Trophoblast cell (in vitro differentiated cells and primary cell): ENCODE data around the gene PIAS4.

Source experiments
- DNase-seq, 2 donors: peaks; one replicate each; pipeline ENCODE4 v3.0.0-alpha.2; 2016
- H2AFZ ChIP-seq: 2 replicates; pipeline ENCODE4 v1.6.1; 2013; ENCODE audit warnings: low read length, moderate library complexity, mild to moderate bottlenecking; ENCODE audit not compliant: insufficient read depth, poor library complexity
- H2AK5ac ChIP-seq: 2 replicates; pipeline ENCODE4 v1.6.1; 2013; ENCODE audit warnings: mild to moderate bottlenecking, low read length
- H2BK120ac ChIP-seq: 2 replicates; pipeline ENCODE4 v1.6.1; 2013; ENCODE audit warnings: low read length, mild to moderate bottlenecking, moderate library complexity; ENCODE audit not compliant: insufficient read depth, poor library complexity
- H2BK12ac ChIP-seq: 2 replicates; pipeline ENCODE4 v1.6.1; 2013; ENCODE audit warnings: mild to moderate bottlenecking, low read length, moderate library complexity
- H2BK5ac ChIP-seq: 2 replicates; pipeline ENCODE4 v1.6.1; 2013; ENCODE audit warnings: low read length, low read depth, moderate library complexity, mild to moderate bottlenecking; ENCODE audit not compliant: poor library complexity
- H3K14ac ChIP-seq: 2 replicates; pipeline ENCODE4 v1.6.1; 2013; ENCODE audit warnings: mild to moderate bottlenecking, low read length
- H3K18ac ChIP-seq: 2 replicates; pipeline ENCODE4 v1.6.1; 2013; ENCODE audit warnings: mild to moderate bottlenecking, low read length
- H3K23ac ChIP-seq: 2 replicates; pipeline ENCODE4 v1.6.1; 2013; ENCODE audit warnings: low read length
- H3K27ac ChIP-seq: 2 replicates; pipeline ENCODE4 v1.5.1; 2013; ENCODE audit warnings: low read depth, mild to moderate bottlenecking, inconsistent platforms, low read length, moderate library complexity
- H3K27me3 ChIP-seq: 2 replicates; pipeline ENCODE4 v1.6.1; 2013; ENCODE audit warnings: inconsistent platforms, mild to moderate bottlenecking, low read length, moderate library complexity; ENCODE audit not compliant: insufficient read depth
- H3K36me3 ChIP-seq, 2 experiments: 1 replicate in 1 of 2; 2 replicates in 1 of 2; pipeline ENCODE4 v1.6.1; 2013; ENCODE audit warnings: low read length in 2 of 2, mild to moderate bottlenecking in 2 of 2, moderate library complexity in 1 of 2; ENCODE audit not compliant: insufficient read depth in 2 of 2, control insufficient read depth in 1 of 2
- H3K4ac ChIP-seq: 2 replicates; pipeline ENCODE4 v1.6.1; 2013; ENCODE audit warnings: low read depth, mild to moderate bottlenecking, low read length, moderate library complexity
- H3K4me1 ChIP-seq, 2 experiments: 1 replicate in 1 of 2; 2 replicates in 1 of 2; pipeline ENCODE4 v1.6.1; 2013; ENCODE audit warnings: low read length in 2 of 2, mild to moderate bottlenecking in 2 of 2, moderate library complexity in 1 of 2; ENCODE audit not compliant: insufficient read depth in 2 of 2, control insufficient read depth in 1 of 2
- H3K4me2 ChIP-seq: 2 replicates; pipeline ENCODE4 v1.6.1; 2013; ENCODE audit warnings: inconsistent platforms, mild to moderate bottlenecking, low read length, moderate library complexity
- H3K4me3 ChIP-seq: 2 replicates; pipeline ENCODE4 v1.5.1; 2013; ENCODE audit warnings: mild to moderate bottlenecking, low read depth, low read length, inconsistent platforms
- H3K79me1 ChIP-seq: one replicate; pipeline ENCODE4 v1.6.1; 2013; ENCODE audit warnings: low read length
- H3K79me2 ChIP-seq: 2 replicates; pipeline ENCODE4 v1.6.1; 2013; ENCODE audit warnings: low read length, mild to moderate bottlenecking; ENCODE audit not compliant: control insufficient read depth, insufficient read depth, poor library complexity
- H3K9ac ChIP-seq: 2 replicates; pipeline ENCODE4 v1.6.1; 2013; ENCODE audit warnings: mild to moderate bottlenecking, low read length
- H3K9me3 ChIP-seq: 2 replicates; pipeline ENCODE4 v1.6.1; 2013; ENCODE audit warnings: low read depth, mild to moderate bottlenecking, control low read depth, inconsistent platforms, low read length; ENCODE audit not compliant: insufficient read depth
- H4K12ac ChIP-seq: 2 replicates; pipeline ENCODE4 v1.6.1; 2013; ENCODE audit warnings: low read depth, mild to moderate bottlenecking, low read length, moderate library complexity
- H4K8ac ChIP-seq: 2 replicates; pipeline ENCODE4 v1.6.1; 2013; ENCODE audit warnings: low read depth, mild to moderate bottlenecking, low read length, moderate library complexity
- H4K91ac ChIP-seq: one replicate; pipeline ENCODE4 v1.6.1; 2013; ENCODE audit warnings: low read depth, mild to moderate bottlenecking, low read length, moderate library complexity
- WGBS: extraction: QIAGEN DNeasy Blood & Tissue Kit; methylation state at CpG from one replicate; pipeline ENCODE4 v1.1.7; 2013; ENCODE audit warnings: missing lambda C conversion rate; ENCODE audit not compliant: insufficient read length, insufficient coverage; ENCODE audit errors: extremely low coverage; 5-methylcytosine and 5-hydroxymethylcytosine counted together

The PIAS4 gene

DNA sequence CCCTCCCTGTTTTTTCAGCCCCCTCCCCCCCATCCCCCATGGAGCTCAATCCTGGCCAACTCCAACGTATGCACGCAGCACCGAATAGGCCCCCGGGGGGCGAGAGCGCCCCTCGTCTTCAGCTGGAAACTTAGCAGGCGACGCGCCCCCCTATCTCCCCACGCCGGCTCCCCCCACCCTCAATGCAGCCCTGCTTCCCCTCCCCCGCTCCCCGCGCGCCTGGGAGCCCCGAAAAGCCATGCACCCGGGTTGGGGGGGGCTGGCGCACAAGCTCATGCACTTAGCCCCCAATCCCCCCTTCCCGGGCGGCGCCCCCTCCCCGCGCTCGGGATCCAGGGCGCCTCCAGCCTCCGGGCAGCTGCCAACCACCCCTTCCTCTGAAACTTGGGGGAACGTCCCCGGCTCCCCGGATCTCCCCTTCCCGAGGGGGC is 58.7 kb downstream of the PIAS4 start:
- H2BK12ac ChIP-seq, result no peak overlapping the region
- peak overlapping the region; percentile 91 for H2AK5ac ChIP-seq
- H3K4me2 ChIP-seq, result peak overlapping the region; percentile 94
- WGBS, result no CpG with 5 or more reads among the region's 31 CpGs
- H3K27ac ChIP-seq, result peak overlapping the region; percentile 82
- H3K79me1 ChIP-seq, result peaks cover 27% of the 10 kb centered on the region
- peak overlapping the region; percentile 58 for H2AFZ ChIP-seq
- H3K79me2 ChIP-seq, result peaks cover 41% of the 10 kb centered on the region
- H4K8ac ChIP-seq, result peak overlapping the region; percentile 84
- peak overlapping the region; percentile 52 for H4K12ac ChIP-seq
- peak overlapping the region; percentile 82 for H2BK120ac ChIP-seq
- peak overlapping the region; percentile 86 for H3K4me3 ChIP-seq
- H3K9ac ChIP-seq, result peak overlapping the region; percentile 90
- H3K36me3 ChIP-seq, result peaks cover 9 to 12% of the 10 kb centered on the region in 2 experiments
- H3K18ac ChIP-seq, result peak overlapping the region; percentile 92
- no peak overlapping the region for H3K23ac ChIP-seq
- no peaks in the 10 kb centered on the region for H3K9me3 ChIP-seq
- peak overlapping the region; percentile 94 for H3K14ac ChIP-seq
- DNase-seq, result no peak
- H3K4ac ChIP-seq, result peak overlapping the region; percentile 87
- H4K91ac ChIP-seq, result peak overlapping the region; percentile 97
- peaks cover 23 to 29% of the 10 kb centered on the region in 2 experiments for H3K4me1 ChIP-seq
- H3K27me3 ChIP-seq, result no peaks in the 10 kb centered on the region
- peak overlapping the region; percentile 88 for H2BK5ac ChIP-seq

DNA sequence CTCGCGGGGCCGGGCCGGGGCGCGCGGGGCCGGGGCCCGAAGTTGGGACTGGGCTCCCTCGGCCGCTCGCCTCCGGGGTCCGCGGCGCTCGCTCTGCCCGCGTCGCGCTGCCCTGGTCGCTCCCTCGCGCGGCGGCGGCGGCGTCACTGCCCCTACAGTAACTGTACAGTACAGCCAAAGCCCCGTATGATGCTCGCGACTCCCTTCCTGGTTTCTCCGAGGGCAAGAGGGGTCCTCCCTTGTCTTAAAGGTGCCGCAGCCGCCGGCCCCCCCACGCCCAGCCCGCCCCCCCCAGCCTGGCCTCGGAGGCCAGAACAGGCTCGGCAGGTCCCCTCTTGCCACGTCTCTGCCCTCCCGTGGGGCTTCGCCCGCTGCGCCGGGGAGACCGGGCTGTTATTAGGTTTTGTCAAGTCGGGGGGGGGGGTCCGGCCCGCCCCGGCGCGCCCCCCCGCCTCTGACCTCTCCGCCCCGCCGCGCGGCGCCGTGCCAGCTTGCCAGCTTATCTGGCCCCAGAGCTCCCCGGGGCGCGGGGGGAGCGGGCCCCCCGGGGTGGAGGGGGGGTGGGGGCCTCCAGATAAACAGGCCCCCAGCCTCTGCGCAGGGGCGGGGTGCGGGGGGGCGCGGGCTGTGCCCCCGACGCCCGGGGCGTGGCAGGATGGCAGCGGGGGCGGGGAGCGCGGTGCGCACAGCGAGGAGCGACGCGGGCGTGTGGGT is 59.3 kb downstream of the PIAS4 start, which contains the start of gene ZBTB7A:
Gene ZBTB7A, minus strand, starts transcription at position 218 of the 714 bp plus-strand sequence. CDS start 11,667 bp downstream, outside the sequence.
- peak; percentile 59 to 83 for DNase-seq
- Histone ChIP-seq H4K12ac (peak within 1 kb of the TSS; percentile 63), H3K36me3 (peaks cover 6 to 7% of the 10 kb centered on the region in 2 experiments), H4K8ac (peak within 1 kb of the TSS; percentile 84), H2AK5ac (peak within 1 kb of the TSS; percentile 91), H3K79me2 (peaks cover 34% of the 10 kb centered on the region), H3K79me1 (peaks cover 24% of the 10 kb centered on the region), H3K4ac (peak within 1 kb of the TSS; percentile 87), H2AFZ (peak within 1 kb of the TSS; percentile 58), H3K4me1 (peaks cover 17 to 23% of the 10 kb centered on the region in 2 experiments), H2BK12ac (no peak within 1 kb of the TSS), H3K9ac (peak within 1 kb of the TSS; percentile 90), H3K4me2 (peak within 1 kb of the TSS; percentile 94), H3K9me3 (no peaks in the 10 kb centered on the region), H3K23ac (no peak within 1 kb of the TSS), H2BK5ac (peak within 1 kb of the TSS; percentile 88), H3K4me3 (peak within 1 kb of the TSS; percentile 86), H4K91ac (peak within 1 kb of the TSS; percentile 97), H2BK120ac (peak within 1 kb of the TSS; percentile 82), H3K27me3 (no peaks in the 10 kb centered on the region), H3K14ac (peak within 1 kb of the TSS; percentile 94), H3K18ac (peak within 1 kb of the TSS; percentile 92), H3K27ac (peak within 1 kb of the TSS; percentile 82)
- no CpG with 5 or more reads among the region's 85 CpGs for WGBS

DNA sequence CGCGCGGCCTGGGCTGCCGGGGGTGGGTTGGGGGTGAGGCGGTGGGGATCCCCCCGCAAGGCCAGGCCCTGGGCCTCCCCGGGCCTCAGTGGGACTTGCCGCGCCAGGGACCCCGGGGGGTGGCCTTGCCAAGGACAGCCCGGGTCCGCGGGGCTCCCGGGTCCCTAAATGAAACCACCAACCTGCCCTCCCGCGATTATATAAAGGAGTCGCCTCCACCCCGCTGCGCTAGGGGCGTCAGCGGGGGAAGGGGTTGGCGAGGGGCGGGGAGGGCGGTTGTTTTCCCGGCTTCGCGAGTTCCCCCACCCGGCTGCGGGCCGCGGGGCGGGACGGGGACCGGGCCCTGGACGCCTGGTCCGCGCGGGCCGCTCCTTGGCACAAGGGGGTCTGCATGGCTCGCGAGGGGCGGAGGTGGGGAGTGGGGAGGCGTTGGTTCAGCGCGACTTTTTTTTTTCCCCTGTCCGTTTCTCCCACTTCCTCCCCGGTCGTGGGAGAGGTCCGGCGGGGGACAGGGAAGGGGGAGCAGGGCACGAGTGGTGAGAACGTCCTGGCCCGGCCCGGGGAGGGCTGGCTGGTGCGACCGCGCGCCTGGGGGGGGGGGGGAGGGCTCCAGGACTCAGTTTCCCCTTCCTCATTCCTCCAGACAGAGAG is 60.0 kb downstream of the PIAS4 start:
- Histone ChIP-seq H3K36me3 (peaks cover 6% of the 10 kb centered on the region in 2 experiments), H3K9ac (peak overlapping the region; percentile 65), H4K8ac (peak overlapping the region; percentile 84), H4K12ac (peak overlapping the region; percentile 44), H2BK120ac (peak overlapping the region; percentile 79), H3K27me3 (no peaks in the 10 kb centered on the region), H3K9me3 (no peaks in the 10 kb centered on the region), H2BK12ac (no peak overlapping the region), H3K14ac (peak overlapping the region; percentile 34), H3K79me2 (peaks cover 29% of the 10 kb centered on the region), H2AFZ (no peak overlapping the region), H3K79me1 (peaks cover 22% of the 10 kb centered on the region), H2AK5ac (no peak overlapping the region), H3K4ac (no peak overlapping the region), H2BK5ac (no peak overlapping the region), H4K91ac (peak overlapping the region; percentile 79), H3K27ac (no peak overlapping the region), H3K4me1 (peaks cover 12 to 16% of the 10 kb centered on the region in 2 experiments), H3K23ac (no peak overlapping the region), H3K4me2 (peak overlapping the region; percentile 94), H3K4me3 (peak overlapping the region; percentile 42), H3K18ac (peak overlapping the region; percentile 71)
- DNase-seq, result no peak
- WGBS, result no CpG with 5 or more reads among the region's 58 CpGs

GRCh38 chr19:4068047-4068966 is 60.8 kb downstream of the PIAS4 start:
- Histone ChIP-seq H3K36me3 (no peaks in the 10 kb centered on the region), H3K18ac (no peak overlapping the region), H3K4me1 (peaks cover 4 to 8% of the 10 kb centered on the region in 2 experiments), H4K91ac (peak overlapping the region; percentile 79), H3K4me2 (peak overlapping the region; percentile 94), H4K8ac (no peak overlapping the region), H2AFZ (no peak overlapping the region), H3K79me1 (peaks cover 22% of the 10 kb centered on the region), H3K4ac (no peak overlapping the region), H3K79me2 (peaks cover 21% of the 10 kb centered on the region), H2AK5ac (no peak overlapping the region), H3K27ac (no peak overlapping the region), H3K9me3 (no peaks in the 10 kb centered on the region), H2BK5ac (no peak overlapping the region), H4K12ac (no peak overlapping the region), H3K9ac (no peak overlapping the region), H3K23ac (no peak overlapping the region), H3K14ac (no peak overlapping the region), H2BK120ac (no peak overlapping the region), H3K27me3 (no peaks in the 10 kb centered on the region), H2BK12ac (no peak overlapping the region), H3K4me3 (no peak overlapping the region)
- DNase-seq, result no peak
- WGBS, result no CpG with 5 or more reads among the region's 31 CpGs
